T-helper 2 cell treated with Interferon-gamma antibody and Interleukin-4, amounts not matched to agents 5 μg/mL and 100 μg/mL, for 36 hours (primary cell): ENCODE data around the gene TRIM15.

Experiments used
- DNase-seq: peaks from one replicate; pipeline ENCODE4 v3.0.0; 2021; ENCODE audit warnings: low spot score
- H3K27ac Mint-ChIP-seq: one replicate; pipeline ENCODE4 v1.8.0; 2021; ENCODE audit warnings: mild to moderate bottlenecking, mixed read lengths
- H3K27me3 Mint-ChIP-seq: one replicate; pipeline ENCODE4 v1.8.0; 2021; ENCODE audit warnings: low read depth, mixed read lengths
- H3K36me3 Mint-ChIP-seq: one replicate; pipeline ENCODE4 v1.8.0; 2021; ENCODE audit warnings: low read depth, mixed read lengths
- H3K4me1 Mint-ChIP-seq: one replicate; pipeline ENCODE4 v1.8.0; 2021; ENCODE audit warnings: low read depth, mixed read lengths
- H3K4me3 Mint-ChIP-seq: one replicate; pipeline ENCODE4 v1.8.0; 2022; ENCODE audit warnings: mild to moderate bottlenecking, moderate library complexity, mixed read lengths
- H3K9me3 Mint-ChIP-seq: one replicate; pipeline ENCODE4 v1.8.0; 2021; ENCODE audit warnings: mixed read lengths

TRIM15 gene

GRCh38 chr6:30188541-30188940 lies 25.2 kb downstream of the TRIM15 start:
- Mint-ChIP-seq H3K9me3 (no peaks in the 10 kb centered on the region), H3K4me1 (no peaks in the 10 kb centered on the region), H3K27ac (no peak overlapping the region), H3K4me3 (no peak overlapping the region), H3K27me3 (no peaks in the 10 kb centered on the region), H3K36me3 (peaks cover 52% of the 10 kb centered on the region)
- no peak for DNase-seq

GRCh38 chr6:30192076-30192475 lies 28.7 kb downstream of the TRIM15 start:
- H3K9me3 Mint-ChIP-seq, result no peaks in the 10 kb centered on the region
- H3K27ac Mint-ChIP-seq, result no peak overlapping the region
- peaks cover 50% of the 10 kb centered on the region for H3K36me3 Mint-ChIP-seq
- no peak for DNase-seq
- H3K4me1 Mint-ChIP-seq, result peaks cover under 1% of the 10 kb centered on the region
- H3K27me3 Mint-ChIP-seq, result no peaks in the 10 kb centered on the region
- no peak overlapping the region for H3K4me3 Mint-ChIP-seq

- Mint-ChIP-seq H3K4me3 (no peak overlapping the region), H3K4me1 (peaks cover 3% of the 10 kb centered on the region), H3K27ac (peak overlapping the region; percentile 31), H3K36me3 (peaks cover 47% of the 10 kb centered on the region), H3K27me3 (no peaks in the 10 kb centered on the region), H3K9me3 (no peaks in the 10 kb centered on the region)
- DNase-seq, result no peak
Observed at GRCh38 chr6:30194797-30195690, 31.7 kb downstream of the TRIM15 start.

- peaks cover 49% of the 10 kb centered on the region for H3K36me3 Mint-ChIP-seq
- peaks cover 8% of the 10 kb centered on the region for H3K4me1 Mint-ChIP-seq
- H3K4me3 Mint-ChIP-seq, result no peak overlapping the region
- no peaks in the 10 kb centered on the region for H3K9me3 Mint-ChIP-seq
- no peak for DNase-seq
- no peaks in the 10 kb centered on the region for H3K27me3 Mint-ChIP-seq
- H3K27ac Mint-ChIP-seq, result no peak overlapping the region
Observed at GRCh38 chr6:30195951-30196350, 32.6 kb downstream of the TRIM15 start.

- H3K9me3 Mint-ChIP-seq, result no peaks in the 10 kb centered on the region
- peaks cover 11% of the 10 kb centered on the region for H3K4me1 Mint-ChIP-seq
- no peak overlapping the region for H3K27ac Mint-ChIP-seq
- no peak overlapping the region for H3K4me3 Mint-ChIP-seq
- H3K36me3 Mint-ChIP-seq, result peaks cover 48% of the 10 kb centered on the region
- DNase-seq, result no peak
- H3K27me3 Mint-ChIP-seq, result no peaks in the 10 kb centered on the region
Observed at GRCh38 chr6:30196376-30196775, 33.0 kb downstream of the TRIM15 start.

GRCh38 chr6:30198166-30199084 lies 35.1 kb downstream of the TRIM15 start:
- no peak for DNase-seq
- peaks cover 44% of the 10 kb centered on the region for H3K36me3 Mint-ChIP-seq
- no peaks in the 10 kb centered on the region for H3K27me3 Mint-ChIP-seq
- no peak overlapping the region for H3K27ac Mint-ChIP-seq
- H3K4me3 Mint-ChIP-seq, result no peak overlapping the region
- peaks cover 19% of the 10 kb centered on the region for H3K4me1 Mint-ChIP-seq
- no peaks in the 10 kb centered on the region for H3K9me3 Mint-ChIP-seq

GRCh38 chr6:30200551-30201281 lies 37.4 kb downstream of the TRIM15 start:
- Mint-ChIP-seq H3K4me3 (no peak overlapping the region), H3K4me1 (peaks cover 21% of the 10 kb centered on the region), H3K27ac (peak overlapping the region; percentile 19), H3K36me3 (peaks cover 35% of the 10 kb centered on the region), H3K27me3 (no peaks in the 10 kb centered on the region), H3K9me3 (no peaks in the 10 kb centered on the region)
- no peak for DNase-seq

- H3K27me3 Mint-ChIP-seq, result no peaks in the 10 kb centered on the region
- H3K36me3 Mint-ChIP-seq, result peaks cover 29% of the 10 kb centered on the region
- no peak overlapping the region for H3K27ac Mint-ChIP-seq
Observed at GRCh38 chr6:30202366-30202765, 39.0 kb downstream of the TRIM15 start.

GRCh38 chr6:30204116-30204515 lies 40.8 kb downstream of the TRIM15 start:
- no peak for DNase-seq
- H3K9me3 Mint-ChIP-seq, result no peaks in the 10 kb centered on the region
- H3K27ac Mint-ChIP-seq, result no peak overlapping the region
- peaks cover 26% of the 10 kb centered on the region for H3K36me3 Mint-ChIP-seq
- no peak overlapping the region for H3K4me3 Mint-ChIP-seq
- peaks cover 36% of the 10 kb centered on the region for H3K4me1 Mint-ChIP-seq
- no peaks in the 10 kb centered on the region for H3K27me3 Mint-ChIP-seq

More at GRCh38 chr6:30202366-30202765, 39.0 kb downstream of the TRIM15 start:
- Mint-ChIP-seq H3K4me1 (peaks cover 22% of the 10 kb centered on the region), H3K9me3 (no peaks in the 10 kb centered on the region), H3K4me3 (no peak overlapping the region)
- no peak for DNase-seq

GRCh38 chr6:30206152-30206551 lies 42.8 kb downstream of the TRIM15 start:
- H3K4me3 Mint-ChIP-seq, result no peak overlapping the region
- no peaks in the 10 kb centered on the region for H3K27me3 Mint-ChIP-seq
- peaks cover 42% of the 10 kb centered on the region for H3K4me1 Mint-ChIP-seq
- no peak for DNase-seq
- H3K36me3 Mint-ChIP-seq, result peaks cover 24% of the 10 kb centered on the region
- H3K9me3 Mint-ChIP-seq, result no peaks in the 10 kb centered on the region
- H3K27ac Mint-ChIP-seq, result no peak overlapping the region

- Mint-ChIP-seq H3K4me3 (no peak overlapping the region), H3K9me3 (no peaks in the 10 kb centered on the region), H3K36me3 (peaks cover 30% of the 10 kb centered on the region), H3K27ac (no peak overlapping the region), H3K27me3 (no peaks in the 10 kb centered on the region), H3K4me1 (peaks cover 44% of the 10 kb centered on the region)
- no peak for DNase-seq
Observed at GRCh38 chr6:30206799-30207618, 43.7 kb downstream of the TRIM15 start.

GRCh38 chr6:30207619-30208295 lies 44.4 kb downstream of the TRIM15 start:
- Mint-ChIP-seq H3K27me3 (no peaks in the 10 kb centered on the region), H3K36me3 (peaks cover 31% of the 10 kb centered on the region), H3K4me3 (no peak overlapping the region), H3K4me1 (peaks cover 43% of the 10 kb centered on the region), H3K9me3 (no peaks in the 10 kb centered on the region), H3K27ac (peak overlapping the region; percentile 56)
- DNase-seq, result no peak
